Uterus (tissue), 4 donors: ENCODE results near the gene DENND2C. TPM values are rescaled to one million over a fixed set of nuclear protein-coding genes. Genes with fewer than 3 reads are reported as not detected.

Source experiments
- DNase-seq, 2 donors: peaks; one replicate each; pipeline ENCODE4 v3.0.0-alpha.2; 2019 to 2020
- H3K27ac ChIP-seq, 2 donors: fragments of 200-600 bp; sonication (generic); 1 replicate in 1 of 2; 2 replicates in 1 of 2; pipeline ENCODE4 v1.5.1; 2016 to 2018
- H3K27me3 ChIP-seq, 2 donors: fragments of 200-600 bp; sonication (generic); one replicate each; pipeline ENCODE4 v1.5.1; 2018 to 2019; ENCODE audit warnings: control low read depth in 1 of 2
- H3K36me3 ChIP-seq, 2 donors: fragments of 200-600 bp; sonication (generic); one replicate each; pipeline ENCODE4 v1.5.1; 2019; ENCODE audit warnings: control low read depth in 1 of 2
- H3K4me1 ChIP-seq, 2 donors: fragments of 200-600 bp; sonication (generic); one replicate each; pipeline ENCODE4 v1.5.1; 2018 to 2019; ENCODE audit warnings: control low read depth in 1 of 2
- H3K4me3 ChIP-seq, 2 donors: fragments of 200-600 bp; sonication (generic); 1 replicate in 1 of 2; 2 replicates in 1 of 2; pipeline ENCODE4 v1.5.1; 2018 to 2019; ENCODE audit warnings: mild to moderate bottlenecking in 1 of 2
- H3K9me3 ChIP-seq, 2 donors: fragments of 200-600 bp; sonication (generic); one replicate each; pipeline ENCODE4 v1.5.1; 2019; ENCODE audit warnings: control low read depth in 1 of 2
- POLR2A ChIP-seq, 2 donors: fragments of 450-650 bp; IDR thresholded peaks; one replicate each; pipeline ENCODE4 v1.6.1; 2016; ENCODE audit warnings: antibody characterized with exemption in 2 of 2, mild to moderate bottlenecking in 1 of 2, moderate library complexity in 1 of 2
- intact Hi-C: fragments of 100-400 bp; cut with DNase I; formaldehyde crosslinking; loops from one replicate; pipeline ENCODE4 v1.15.1; 2023; ENCODE audit warnings: low total_unique reads
- total RNA-seq, 4 donors: library from RNA; depleted of rRNA in 3 of 4; stranded (reverse); fragments of >200 nt in 3 of 4; gene quantifications; one replicate each; pipeline versions ENCODE4 v1.1.0 to v1.2.4, GENCODE V29; 2014 to 2023
- TF ChIP-seq, protein P1 (sequence below), 4 experiments: fragments of 200-600 bp in 2 of 4; fragments of 450-650 bp in 2 of 4; sonication (generic) in 2 of 4; IDR thresholded peaks; one replicate each; pipeline ENCODE4 v1.5.1; 2016 to 2019; ENCODE audit warnings: antibody characterized with exemption in 4 of 4, mild to moderate bottlenecking in 2 of 4, moderate library complexity in 1 of 4
- donor health status: DM: yes; HTN: yes; CAD: no.

DENND2C gene
- total RNA-seq, 4 donors from 2014 or later, result 1.8 to 7.9 (median 4.4) TPM

DNA sequence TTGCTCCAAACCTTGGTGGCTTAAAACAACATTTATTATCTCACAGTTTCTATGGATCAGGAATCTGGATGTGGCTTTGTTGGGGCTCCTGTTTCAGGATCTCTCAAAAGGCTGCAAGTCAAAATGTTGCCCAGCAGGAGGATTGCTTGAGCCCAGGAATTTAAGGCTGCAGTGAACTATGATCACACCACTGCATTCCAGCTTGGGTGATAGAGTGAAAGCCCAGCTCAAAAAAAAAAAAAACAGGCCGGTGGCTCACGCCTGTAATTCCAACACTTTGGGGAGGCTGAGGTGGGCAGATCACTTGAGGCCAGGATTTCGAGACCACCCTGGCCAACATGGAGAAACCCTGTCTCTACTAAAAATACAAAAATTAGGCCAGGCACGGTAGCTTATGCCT, 118.4 kb downstream of the DENND2C start:
- TF ChIP-seq, protein P1, sequence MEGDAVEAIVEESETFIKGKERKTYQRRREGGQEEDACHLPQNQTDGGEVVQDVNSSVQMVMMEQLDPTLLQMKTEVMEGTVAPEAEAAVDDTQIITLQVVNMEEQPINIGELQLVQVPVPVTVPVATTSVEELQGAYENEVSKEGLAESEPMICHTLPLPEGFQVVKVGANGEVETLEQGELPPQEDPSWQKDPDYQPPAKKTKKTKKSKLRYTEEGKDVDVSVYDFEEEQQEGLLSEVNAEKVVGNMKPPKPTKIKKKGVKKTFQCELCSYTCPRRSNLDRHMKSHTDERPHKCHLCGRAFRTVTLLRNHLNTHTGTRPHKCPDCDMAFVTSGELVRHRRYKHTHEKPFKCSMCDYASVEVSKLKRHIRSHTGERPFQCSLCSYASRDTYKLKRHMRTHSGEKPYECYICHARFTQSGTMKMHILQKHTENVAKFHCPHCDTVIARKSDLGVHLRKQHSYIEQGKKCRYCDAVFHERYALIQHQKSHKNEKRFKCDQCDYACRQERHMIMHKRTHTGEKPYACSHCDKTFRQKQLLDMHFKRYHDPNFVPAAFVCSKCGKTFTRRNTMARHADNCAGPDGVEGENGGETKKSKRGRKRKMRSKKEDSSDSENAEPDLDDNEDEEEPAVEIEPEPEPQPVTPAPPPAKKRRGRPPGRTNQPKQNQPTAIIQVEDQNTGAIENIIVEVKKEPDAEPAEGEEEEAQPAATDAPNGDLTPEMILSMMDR (IDR thresholded peaks at IDR 0.05), result no peak
- TF ChIP-seq POLR2A (IDR thresholded peaks at IDR 0.05), result no peak
- H3K27me3 ChIP-seq, result no peaks in the 10 kb centered on the region
- intact Hi-C loops, result no loop called here
- no peaks in the 10 kb centered on the region for H3K36me3 ChIP-seq
- H3K9me3 ChIP-seq, result no peaks in the 10 kb centered on the region
- no peak overlapping the region for H3K27ac ChIP-seq
- DNase-seq, result no peak
- no peaks in the 10 kb centered on the region for H3K4me1 ChIP-seq
- H3K4me3 ChIP-seq, result no peak overlapping the region

DNA sequence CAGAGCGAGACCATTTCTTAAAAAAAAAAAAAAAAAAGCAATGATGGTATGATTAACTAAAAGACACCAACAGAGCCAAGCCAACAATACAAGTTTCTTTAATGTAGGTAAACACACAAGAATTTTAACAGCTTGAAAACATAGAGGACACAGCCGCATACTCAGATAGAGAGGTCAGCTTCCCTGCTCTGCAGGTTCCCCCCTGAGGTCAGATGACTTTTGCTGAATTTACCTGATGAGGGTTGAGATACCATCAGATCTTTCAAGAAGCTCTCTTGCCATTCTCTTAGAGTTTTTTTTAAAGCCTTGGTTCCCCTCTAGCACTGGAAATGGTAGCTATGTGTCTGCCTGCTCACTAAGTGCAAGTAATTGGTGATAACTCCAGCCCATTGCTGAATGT, 119.5 kb downstream of the DENND2C start:
- H3K4me1 ChIP-seq, result no peaks in the 10 kb centered on the region
- H3K4me3 ChIP-seq, result no peak overlapping the region
- H3K36me3 ChIP-seq, result no peaks in the 10 kb centered on the region
- H3K27ac ChIP-seq, result no peak overlapping the region
- TF ChIP-seq POLR2A (IDR thresholded peaks at IDR 0.05), result no peak
- TF ChIP-seq, protein P1 (IDR thresholded peaks at IDR 0.05), result no peak
- H3K9me3 ChIP-seq, result no peaks in the 10 kb centered on the region
- intact Hi-C loops, result no loop called here
- no peaks in the 10 kb centered on the region for H3K27me3 ChIP-seq
- no peak for DNase-seq

DNA sequence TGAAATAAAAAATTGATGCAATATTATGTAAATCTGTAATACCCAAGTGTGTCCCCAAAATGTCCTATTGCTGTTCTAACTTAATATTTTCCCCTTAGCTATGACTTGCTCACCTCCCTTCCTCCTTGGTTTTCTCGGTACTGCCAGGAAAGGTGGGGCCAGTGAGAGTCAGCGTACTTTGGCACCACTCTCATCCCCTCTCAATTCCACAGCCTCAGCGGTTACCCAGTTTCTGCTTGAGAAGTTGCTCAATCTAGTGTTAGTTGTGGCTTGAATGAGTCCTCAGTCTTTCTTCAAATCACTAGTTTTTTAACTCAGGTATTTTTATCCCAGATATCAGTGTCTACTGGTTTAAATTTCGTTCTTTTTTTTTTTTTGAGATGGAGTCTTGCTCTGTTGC, 120.7 kb downstream of the DENND2C start:
- Histone ChIP-seq H3K27me3 (no peaks in the 10 kb centered on the region), H3K36me3 (no peaks in the 10 kb centered on the region), H3K27ac (no peak overlapping the region), H3K4me1 (no peaks in the 10 kb centered on the region), H3K4me3 (no peak overlapping the region), H3K9me3 (no peaks in the 10 kb centered on the region)
- TF ChIP-seq, protein P1 (IDR thresholded peaks at IDR 0.05), result no peak
- no peak for TF ChIP-seq POLR2A (IDR thresholded peaks at IDR 0.05)
- DNase-seq, result no peak
- intact Hi-C loops, result no loop called here

DNA sequence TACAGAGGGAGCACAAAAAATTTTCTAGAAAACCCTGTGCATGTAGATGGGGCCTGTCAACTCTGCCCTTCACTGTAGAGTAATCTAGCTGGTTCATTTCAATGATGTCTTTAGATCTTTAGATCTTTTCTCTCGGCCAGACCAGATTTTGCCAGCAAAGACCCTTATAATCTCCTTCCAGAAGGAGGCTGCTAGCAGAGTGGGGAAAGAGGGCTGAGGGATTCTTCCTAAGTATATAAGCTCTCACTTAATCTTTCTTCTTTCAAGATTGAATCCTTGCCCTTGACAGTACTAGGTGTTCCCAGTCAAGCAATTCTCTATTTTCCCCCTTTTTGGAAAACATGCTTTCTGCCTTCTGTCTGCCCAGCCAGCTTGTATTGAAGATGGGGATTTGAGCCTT, 122.8 kb downstream of the DENND2C start:
- Histone ChIP-seq H3K9me3 (no peaks in the 10 kb centered on the region), H3K27me3 (no peaks in the 10 kb centered on the region), H3K4me1 (no peaks in the 10 kb centered on the region), H3K4me3 (no peak overlapping the region), H3K36me3 (no peaks in the 10 kb centered on the region), H3K27ac (no peak overlapping the region)
- intact Hi-C loops, result no loop called here
- DNase-seq, result no peak
- no peak for TF ChIP-seq POLR2A (IDR thresholded peaks at IDR 0.05)
- TF ChIP-seq, protein P1 (IDR thresholded peaks at IDR 0.05), result no peak

DNA sequence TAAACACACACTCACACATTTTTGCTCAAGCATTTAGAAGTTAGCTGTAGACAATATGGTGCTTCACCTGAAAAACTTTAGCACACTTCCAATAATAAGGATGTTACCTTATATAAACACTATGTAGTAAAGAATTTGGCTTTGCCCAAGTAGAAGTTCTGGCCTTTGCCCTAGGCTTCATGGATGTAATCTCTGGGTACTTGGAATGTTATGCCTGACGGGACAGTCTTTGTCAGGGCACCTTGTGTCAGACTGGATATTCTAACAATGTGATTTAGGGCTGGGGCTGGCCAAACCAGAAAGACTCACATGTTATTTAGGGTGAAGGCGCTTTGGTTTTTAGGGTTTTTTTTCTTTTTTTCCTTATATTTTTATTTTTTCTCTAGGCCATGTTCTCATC, 124.1 kb downstream of the DENND2C start:
- no peak overlapping the region for H3K27ac ChIP-seq
- TF ChIP-seq POLR2A (IDR thresholded peaks at IDR 0.05), result no peak
- TF ChIP-seq, protein P1 (IDR thresholded peaks at IDR 0.05), result no peak
- H3K4me1 ChIP-seq, result no peaks in the 10 kb centered on the region
- no peak for DNase-seq
- H3K9me3 ChIP-seq, result no peaks in the 10 kb centered on the region
- intact Hi-C loops, result no loop called here
- H3K27me3 ChIP-seq, result no peaks in the 10 kb centered on the region
- H3K36me3 ChIP-seq, result no peaks in the 10 kb centered on the region
- no peak overlapping the region for H3K4me3 ChIP-seq
